Activated B cell treated with CpG ODN at 0.5 μM for 24 hours (primary cell): Measurements from ENCODE around the gene TNFAIP2. TPM values are rescaled to one million over a fixed set of nuclear protein-coding genes. Genes with fewer than 3 reads are reported as not detected.

Experiments used
- ATAC-seq: fragments of 200-7000 bp; cut with Tn5 transposase; one replicate; pipeline ENCODE4 v1.10.0; 2021; ENCODE audit warnings: low read depth, mild to moderate bottlenecking, moderate library complexity
- CTCF ChIA-PET: fragments of 350-600 bp; sonication (Branson Sonifier 250); formaldehyde crosslinking; loops from one replicate; lab custom pipeline; 2021; ENCODE audit warnings: antibody characterized with exemption; lab: Charles Lee
- POLR2A ChIA-PET: fragments of 350-600 bp; sonication (Branson Sonifier 250); formaldehyde crosslinking; loops from one replicate; lab custom pipeline; 2021; ENCODE audit warnings: antibody characterized with exemption; lab: Charles Lee
- DNase-seq: peaks from one replicate; pipeline ENCODE4 v3.0.0; 2022
- H3K27ac Mint-ChIP-seq: one replicate; pipeline ENCODE4 v1.8.0; 2020; ENCODE audit warnings: mixed read lengths
- H3K27me3 Mint-ChIP-seq: one replicate; pipeline ENCODE4 v1.8.0; 2021; ENCODE audit warnings: mixed read lengths
- H3K36me3 Mint-ChIP-seq: one replicate; pipeline ENCODE4 v1.8.0; 2021; ENCODE audit warnings: low read depth, mixed read lengths
- H3K4me1 Mint-ChIP-seq: one replicate; pipeline ENCODE4 v1.8.0; 2021; ENCODE audit warnings: mixed read lengths
- H3K4me3 Mint-ChIP-seq: one replicate; pipeline ENCODE4 v1.8.0; 2020; ENCODE audit warnings: mild to moderate bottlenecking, mixed read lengths
- H3K9me3 Mint-ChIP-seq: one replicate; pipeline ENCODE4 v1.8.0; 2020; ENCODE audit warnings: mixed read lengths
- CTCF ChIP-seq: fragments of 200-600 bp; IDR thresholded peaks from one replicate; pipeline ENCODE4 v1.8.0; 2022; ENCODE audit warnings: antibody characterized with exemption, mild to moderate bottlenecking
- intact Hi-C: fragments of 100-400 bp; cut with micrococcal nuclease; formaldehyde crosslinking; loops from one replicate; pipeline ENCODE4 v1.15.1; 2024
- total RNA-seq: library from RNA; stranded (reverse); gene quantifications from 2 replicates; pipeline ENCODE4 v1.2.3, GENCODE V29; 2022

The TNFAIP2 gene
- total RNA-seq, 1 donor from 2014 or later: 4.1 TPM

GRCh38 chr14:103086771-103087342 is 36.4 kb upstream of the TNFAIP2 start:
- POLR2A ChIA-PET: interaction anchor here (0.6 to 0.8 kb wide), 2 partner anchors 10 to 166 kb away, joined by 3 read pairs; no protein-coding TSS in a partner anchor
- no peaks in the 10 kb centered on the region for H3K36me3 Mint-ChIP-seq
- intact Hi-C loops: no loop called here
- H3K27me3 Mint-ChIP-seq: peaks cover 14% of the 10 kb centered on the region
- H3K9me3 Mint-ChIP-seq: no peaks in the 10 kb centered on the region
- peaks cover 6% of the 10 kb centered on the region for H3K4me1 Mint-ChIP-seq
- ATAC-seq: no peak
- CTCF ChIA-PET: interaction anchor here (0.8 to 1.9 kb wide), 3 partner anchors 18 to 392 kb away, joined by 3 to 7 read pairs (median 3); no protein-coding TSS in a partner anchor
- TF ChIP-seq CTCF: no peak
- no peak overlapping the region for H3K4me3 Mint-ChIP-seq
- no peak for DNase-seq
- H3K27ac Mint-ChIP-seq: no peak overlapping the region

GRCh38 chr14:103087343-103087835 is 35.9 kb upstream of the TNFAIP2 start:
- ChIA-PET POLR2A (interaction anchor here (0.8 kb wide), 1 partner anchor 10 kb away, joined by 3 read pairs; no protein-coding TSS in a partner anchor), CTCF (interaction anchor here (0.8 to 1.9 kb wide), 3 partner anchors 17 to 393 kb away, joined by 3 to 7 read pairs (median 3); no protein-coding TSS in a partner anchor)
- intact Hi-C loops: no loop called here
- H3K36me3 Mint-ChIP-seq: no peaks in the 10 kb centered on the region
- no peak overlapping the region for H3K27ac Mint-ChIP-seq
- peaks cover 8% of the 10 kb centered on the region for H3K4me1 Mint-ChIP-seq
- DNase-seq: no peak
- no peak overlapping the region for H3K4me3 Mint-ChIP-seq
- H3K9me3 Mint-ChIP-seq: no peaks in the 10 kb centered on the region
- ATAC-seq: no peak
- no peak for TF ChIP-seq CTCF
- H3K27me3 Mint-ChIP-seq: peaks cover 14% of the 10 kb centered on the region

- intact Hi-C loops: no loop called here
- TF ChIP-seq CTCF: no peak
- ATAC-seq (no peak), DNase-seq (no peak)
- no peak overlapping the region for H3K27ac Mint-ChIP-seq
- POLR2A ChIA-PET: no interaction called here
- H3K27me3 Mint-ChIP-seq: peaks cover 14% of the 10 kb centered on the region
- H3K9me3 Mint-ChIP-seq: no peaks in the 10 kb centered on the region
- H3K4me3 Mint-ChIP-seq: no peak overlapping the region
- no peaks in the 10 kb centered on the region for H3K36me3 Mint-ChIP-seq
- H3K4me1 Mint-ChIP-seq: peaks cover 8% of the 10 kb centered on the region
- CTCF ChIA-PET: no interaction called here
Observed at GRCh38 chr14:103088921-103089320, 34.3 kb upstream of the TNFAIP2 start.

GRCh38 chr14:103089386-103090335 is 33.6 kb upstream of the TNFAIP2 start:
- CTCF ChIA-PET: no interaction called here
- Mint-ChIP-seq H3K36me3 (no peaks in the 10 kb centered on the region), H3K27me3 (peaks cover 11% of the 10 kb centered on the region), H3K27ac (no peak overlapping the region), H3K9me3 (no peaks in the 10 kb centered on the region), H3K4me3 (no peak overlapping the region), H3K4me1 (peaks cover 8% of the 10 kb centered on the region)
- ATAC-seq: no peak
- DNase-seq: no peak
- intact Hi-C loops: loop anchor here (2.0 kb wide), 1 partner anchor 15 kb away; no protein-coding TSS in a partner anchor
- no peak for TF ChIP-seq CTCF
- POLR2A ChIA-PET: no interaction called here
